Ammon's horn (tissue), 1 donor: ENCODE measurements around the gene ZDHHC13.

Experiments
- DNase-seq: peaks from one replicate; pipeline ENCODE4 v3.0.0-alpha.2; 2016; ENCODE audit warnings: low spot score

The ZDHHC13 gene

DNA sequence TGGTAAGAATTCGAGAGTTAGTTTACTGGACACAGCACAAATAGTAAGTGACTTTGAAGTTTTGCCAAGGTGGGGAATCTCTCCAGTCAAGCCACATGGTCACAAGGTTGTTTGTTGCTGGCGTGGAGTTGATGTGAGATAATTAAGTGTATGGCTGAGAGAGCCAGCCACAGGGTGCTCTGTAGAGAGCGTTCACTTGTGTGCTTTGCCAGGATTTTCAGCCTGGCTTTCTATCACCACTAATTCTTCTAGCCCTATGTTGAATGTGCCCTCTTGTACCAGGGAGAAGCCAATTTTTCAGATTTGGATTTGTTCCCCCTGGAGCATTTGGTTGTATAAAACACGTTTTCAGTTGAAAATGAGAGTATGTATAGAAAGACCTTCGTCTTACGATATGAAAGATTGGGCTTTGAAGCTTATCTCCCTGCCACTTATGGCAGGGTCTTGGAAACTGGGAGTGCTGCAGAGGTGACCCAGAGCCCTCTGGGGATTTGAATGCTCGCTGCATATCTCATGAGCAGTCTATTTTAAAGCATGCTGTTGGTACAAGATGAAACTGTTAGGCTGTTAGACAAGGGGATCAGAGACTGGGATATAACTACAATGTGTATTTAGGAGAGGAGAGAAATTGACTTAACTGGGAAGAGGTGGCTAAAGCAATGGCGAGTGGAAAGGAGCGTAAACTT is 56.2 kb downstream of the ZDHHC13 start:
- no peak for DNase-seq

DNA sequence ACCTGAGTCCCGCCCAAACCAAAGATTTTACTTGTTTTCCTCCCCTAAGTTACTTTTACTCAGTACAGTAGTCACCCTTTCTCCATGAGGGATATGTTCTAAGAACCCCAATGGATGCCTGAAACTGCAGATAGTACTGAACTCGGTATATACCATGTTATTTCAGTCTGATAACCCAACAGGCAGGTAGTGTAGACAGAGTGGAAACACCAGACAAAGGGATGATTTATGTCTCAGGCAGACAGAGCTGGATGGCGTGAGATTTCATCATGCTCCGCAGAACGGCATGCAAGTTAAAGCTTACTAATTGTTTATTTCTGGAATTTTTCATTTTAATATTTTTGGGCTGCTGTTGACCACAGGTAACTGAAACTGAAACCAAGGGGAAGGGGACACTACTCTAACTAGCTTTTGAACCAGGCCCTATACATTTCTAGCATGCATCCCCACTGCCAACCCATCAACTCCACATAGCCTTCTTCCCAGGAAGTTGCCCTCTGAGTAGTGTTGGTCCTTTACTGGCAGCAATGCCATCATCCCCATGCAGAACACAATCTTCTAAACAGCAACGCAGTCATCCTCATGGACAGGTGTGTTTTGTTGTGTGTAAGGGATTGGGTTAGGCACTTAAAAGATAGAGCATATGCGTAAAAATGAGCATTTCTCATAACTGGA is 57.1 kb downstream of the ZDHHC13 start:
- no peak for DNase-seq

DNA sequence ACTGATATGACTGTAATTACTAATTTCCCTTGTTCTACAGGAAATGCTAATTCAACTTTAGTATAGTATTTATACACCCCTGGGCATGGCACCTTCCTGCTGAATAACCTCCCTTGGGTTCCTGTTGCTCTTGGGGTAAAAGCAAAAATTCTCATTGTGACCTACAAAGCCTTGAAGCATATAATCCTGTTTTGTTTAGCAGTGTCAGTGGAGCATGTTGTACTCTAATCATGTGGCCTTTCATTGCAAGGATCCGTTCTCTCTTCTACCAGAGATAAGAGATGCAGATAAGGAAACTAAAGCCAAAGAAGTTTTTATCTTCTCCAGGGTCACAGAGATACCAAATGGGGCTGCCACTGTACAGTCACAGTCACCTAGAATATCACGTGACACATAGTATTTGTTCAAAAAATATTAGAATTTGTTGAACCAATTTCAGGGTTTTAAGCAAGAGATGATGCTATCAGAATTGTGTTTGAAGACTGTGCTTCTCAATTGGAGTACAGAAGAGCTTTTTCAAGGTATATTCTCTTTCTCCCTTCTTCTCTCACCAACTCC is 59.7 kb downstream of the ZDHHC13 start:
- DNase-seq: no peak

DNA sequence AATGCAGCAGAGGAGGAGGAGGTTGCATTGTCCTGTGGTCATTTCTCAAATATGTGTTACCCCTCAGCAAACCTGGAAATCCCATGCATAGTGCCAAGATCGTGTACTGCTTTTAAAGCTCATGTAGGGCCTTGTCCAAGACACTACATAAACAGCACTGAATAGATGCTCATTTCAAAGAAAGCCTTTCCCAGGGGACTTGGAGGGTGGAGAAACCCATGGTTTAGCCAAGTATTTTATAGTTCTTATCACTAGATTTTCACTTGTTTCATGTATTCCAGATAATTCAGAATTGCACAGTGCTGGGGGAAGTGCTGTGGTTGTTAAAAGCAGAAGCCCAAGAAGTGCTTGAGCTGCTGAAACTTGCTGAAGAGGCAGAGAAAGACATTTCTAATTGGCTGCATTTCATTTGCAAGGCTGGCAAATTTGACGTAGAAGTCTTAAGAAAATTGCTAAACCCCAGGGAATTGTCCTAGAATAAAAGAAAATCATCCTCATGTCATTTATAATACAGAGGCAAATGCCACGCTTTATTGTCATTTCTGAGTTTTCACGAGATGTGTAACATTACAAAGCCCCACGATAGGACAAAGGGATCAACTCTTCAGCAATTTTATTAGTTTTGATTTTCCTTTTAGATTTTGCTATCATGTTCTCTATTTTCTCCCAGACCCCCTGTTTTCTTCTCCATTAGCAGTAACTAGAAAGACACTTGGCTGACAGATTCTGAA is 64.7 kb downstream of the ZDHHC13 start:
- DNase-seq: no peak

DNA sequence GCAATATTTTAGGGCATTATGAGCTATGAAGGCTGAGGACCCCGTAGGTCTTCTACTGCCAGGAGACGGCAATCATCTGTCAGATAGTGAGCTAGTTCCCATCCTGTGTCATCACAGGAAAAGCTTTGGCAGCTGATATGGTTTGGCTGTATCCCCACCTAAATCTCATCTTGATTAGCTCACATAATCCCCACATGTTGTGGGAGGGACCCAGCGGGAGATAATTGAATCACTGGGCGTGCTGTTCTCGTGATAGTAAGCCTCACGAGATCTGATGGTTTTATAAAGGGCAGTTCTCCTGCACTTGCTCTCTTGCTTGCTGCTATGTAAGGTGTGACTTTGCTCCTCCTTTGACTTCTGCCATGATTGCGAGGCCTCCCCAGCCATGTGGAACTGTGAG is 66.7 kb downstream of the ZDHHC13 start:
- no peak for DNase-seq

DNA sequence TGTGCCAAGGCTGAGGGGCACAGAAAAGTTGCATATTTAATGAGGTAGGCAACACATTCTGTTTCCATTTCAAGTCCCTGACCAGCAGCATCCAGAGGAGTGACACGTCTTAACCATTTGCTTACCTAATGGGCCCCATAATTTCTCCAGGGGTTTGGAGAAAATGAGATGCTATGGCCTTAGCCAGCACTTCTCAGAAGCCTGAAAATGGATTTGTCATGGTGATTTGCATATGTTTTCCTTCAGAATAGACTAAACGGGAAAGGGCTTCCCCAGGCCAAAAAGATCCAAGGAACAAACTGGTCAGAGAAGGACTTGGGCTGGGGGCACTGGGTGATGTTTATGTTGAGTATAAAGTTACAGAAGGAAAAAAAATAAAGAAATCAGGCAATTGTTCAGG is 68.1 kb downstream of the ZDHHC13 start:
- no peak for DNase-seq

DNA sequence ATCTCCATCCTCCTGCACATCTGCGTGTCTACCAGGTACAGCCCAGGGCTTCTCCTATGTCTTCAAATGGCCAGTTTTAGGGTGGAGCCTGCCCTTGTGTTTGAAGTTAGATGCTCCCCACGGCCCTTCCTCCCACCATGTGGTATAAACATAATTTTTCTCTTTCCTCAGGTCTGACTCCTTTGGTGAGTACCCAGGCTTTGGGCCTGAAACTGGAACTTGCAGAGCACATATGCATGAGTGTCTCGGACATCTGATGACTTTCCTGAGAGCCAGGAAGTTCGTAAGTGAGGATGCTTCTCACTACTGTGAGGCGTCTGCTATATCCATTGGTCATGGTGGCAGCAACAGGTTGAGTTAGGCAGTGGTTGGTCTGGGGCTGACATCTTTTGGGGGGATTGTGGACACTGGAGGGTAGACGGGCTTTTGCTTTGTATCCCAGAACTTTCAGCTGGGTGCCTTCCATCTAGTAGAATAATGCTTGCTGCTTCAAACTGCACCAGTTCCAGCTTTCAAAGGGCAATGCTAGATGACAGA is 68.6 kb downstream of the ZDHHC13 start:
- DNase-seq: no peak

DNA sequence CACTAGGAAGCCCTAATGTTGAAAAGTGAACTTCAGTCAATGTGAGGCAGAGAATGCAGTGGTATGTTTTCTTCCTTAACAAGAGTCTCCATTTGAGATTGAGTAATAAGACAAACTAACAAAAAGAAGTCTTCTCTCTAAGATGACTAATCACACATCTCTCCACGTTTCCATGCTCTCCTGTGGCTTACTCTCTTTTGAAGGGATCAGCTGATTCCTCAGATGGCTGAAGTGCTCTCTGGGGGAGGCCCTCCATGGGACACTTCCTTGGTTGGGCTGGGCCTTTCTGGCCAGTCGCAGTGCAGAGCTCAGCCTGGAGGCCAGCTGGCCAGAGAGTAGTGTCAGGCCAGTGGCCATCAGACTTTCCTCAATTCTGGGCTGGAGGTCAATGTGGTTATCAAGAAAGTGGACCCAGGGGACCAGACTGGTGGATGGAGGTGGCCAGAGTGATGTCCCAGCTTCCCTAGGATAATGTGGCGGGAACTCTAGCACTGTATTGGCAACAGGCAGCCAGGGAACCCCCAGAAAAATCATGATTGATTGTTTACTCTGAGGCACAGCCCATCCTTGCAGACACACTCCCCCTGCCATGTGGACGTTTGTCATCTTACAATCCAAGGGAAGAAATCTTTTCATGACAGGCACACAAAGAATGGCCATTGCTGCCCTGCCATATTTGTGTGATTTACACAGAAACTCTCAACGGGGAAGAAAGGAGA is 70.3 kb downstream of the ZDHHC13 start:
- DNase-seq: no peak

- peak; percentile 84 for DNase-seq
Observed at GRCh38 chr11:19187833-19188258, 70.9 kb downstream of the ZDHHC13 start.

GRCh38 chr11:19191530-19192169 is 74.7 kb downstream of the ZDHHC13 start:
- DNase-seq: no peak

DNA sequence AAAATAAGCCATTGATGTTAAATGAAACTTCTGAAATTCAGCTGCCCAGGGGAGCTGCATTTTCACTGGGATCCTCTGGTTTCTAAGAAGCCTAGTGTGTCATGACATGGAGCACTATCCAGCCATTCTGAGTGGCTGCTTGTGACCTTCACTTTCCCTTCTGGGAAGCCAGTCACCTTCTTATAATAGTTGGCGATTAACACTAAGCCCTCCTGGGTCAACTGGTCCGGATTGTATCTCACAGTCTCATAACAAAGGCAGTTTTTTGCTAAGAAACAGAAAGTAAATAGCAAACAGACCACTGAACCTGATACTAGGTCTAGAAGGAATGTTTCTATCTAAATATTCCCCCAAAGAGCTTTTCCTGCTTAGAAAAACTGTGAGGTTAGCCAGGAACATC is 76.9 kb downstream of the ZDHHC13 start:
- DNase-seq: no peak

GRCh38 chr11:19194620-19195308 is 77.8 kb downstream of the ZDHHC13 start:
- no peak for DNase-seq

- DNase-seq: no peak
Observed at GRCh38 chr11:19196432-19196831, 79.5 kb downstream of the ZDHHC13 start.

DNA sequence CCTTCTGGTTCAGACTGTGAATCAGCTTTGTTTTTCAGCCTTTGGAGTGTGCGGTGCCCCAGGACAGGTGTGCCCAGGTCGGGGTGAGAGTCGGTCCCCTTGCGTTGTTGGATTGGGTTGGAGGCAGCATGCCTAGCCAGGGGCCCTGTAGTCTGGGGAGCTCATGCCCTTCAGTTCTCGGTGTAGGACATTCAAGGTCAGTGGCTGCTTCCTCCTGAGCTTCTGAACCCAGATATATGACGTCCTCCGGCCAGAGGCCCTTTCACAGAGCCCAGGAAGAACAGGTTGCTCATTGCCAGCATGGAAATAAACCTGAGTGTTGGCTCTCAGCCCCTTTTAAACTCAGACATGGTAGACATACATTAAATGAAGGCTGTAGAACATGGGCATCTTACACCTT is 82.1 kb downstream of the ZDHHC13 start:
- DNase-seq: no peak

DNA sequence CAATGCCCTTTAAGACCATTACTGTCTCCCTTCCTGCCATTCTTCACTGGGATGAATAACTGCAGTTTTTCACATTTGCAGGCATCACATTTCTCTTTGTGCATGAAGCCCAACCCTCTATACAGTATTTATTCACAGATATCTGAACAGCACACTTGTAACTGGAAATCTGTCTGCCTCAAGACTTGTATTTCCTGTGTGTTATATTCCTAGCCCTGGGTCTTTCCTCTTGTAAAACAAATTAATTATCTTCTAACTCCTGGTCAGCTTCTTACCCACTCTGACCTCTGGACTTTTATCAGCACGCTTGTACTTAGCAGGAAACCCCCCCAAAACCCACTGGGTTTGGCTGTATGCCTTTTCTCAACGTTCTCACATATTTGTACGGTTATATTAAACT is 82.8 kb downstream of the ZDHHC13 start:
- DNase-seq: no peak

GRCh38 chr11:19200410-19201201 is 83.6 kb downstream of the ZDHHC13 start:
- no peak for DNase-seq

DNA sequence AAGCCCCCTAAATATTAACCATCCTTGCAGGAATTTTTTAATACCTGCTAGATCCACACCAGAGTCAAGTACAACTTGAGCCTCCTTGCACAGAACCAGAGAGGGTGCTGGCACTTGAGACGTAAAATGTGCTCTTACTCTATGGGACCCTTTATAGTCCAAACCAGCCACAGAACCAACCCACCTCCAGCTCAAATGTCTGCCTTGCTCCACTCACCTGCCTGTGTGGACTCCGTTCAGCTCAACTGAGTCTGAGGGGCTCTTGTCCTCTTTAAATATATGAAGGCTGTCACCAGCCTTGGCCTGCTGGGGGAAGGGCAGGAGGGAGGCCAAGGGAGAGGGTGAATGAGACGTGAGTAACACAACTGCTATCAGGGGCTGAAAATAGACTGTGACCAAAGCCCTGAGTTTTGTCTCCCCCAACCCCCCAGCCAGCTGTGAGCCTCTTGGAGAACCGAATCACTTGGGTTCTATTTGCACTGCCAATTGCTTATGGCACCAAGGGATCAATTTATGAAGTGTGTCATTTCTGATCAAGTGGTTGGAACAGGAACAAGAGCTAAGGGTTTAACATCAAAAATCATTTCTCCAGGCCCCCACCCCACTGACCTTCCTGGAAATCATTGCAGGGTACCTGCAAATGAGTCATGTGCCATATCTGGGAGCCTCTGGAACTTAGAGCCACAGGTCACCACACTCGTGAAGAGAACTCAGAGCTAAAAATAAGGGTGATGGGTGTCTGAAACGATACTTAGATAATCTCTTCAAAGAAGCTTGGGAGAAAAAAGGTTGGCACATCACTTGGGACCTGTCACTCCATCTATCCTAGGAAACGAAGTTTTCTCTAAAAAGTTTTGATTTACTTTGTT is 85.0 kb downstream of the ZDHHC13 start, which contains the start of gene CSRP3:
CSRP3 (minus strand) TSS at position 247 of the 869 bp plus-strand sequence. CDS start 9,535 bp downstream, outside the sequence.
- DNase-seq: no peak

GRCh38 chr11:19204836-19205235 is 87.9 kb downstream of the ZDHHC13 start:
- DNase-seq: no peak

GRCh38 chr11:19208181-19208580 is 91.2 kb downstream of the ZDHHC13 start:
- no peak for DNase-seq
